Stimulated activated naive CD8-positive, alpha-beta T cell treated with anti-CD3 and anti-CD28 coated beads, Interleukin-15, Interleukin-2, amounts not matched to agents 100 ng/mL and 50 ng/mL, for 24 hours (primary cell): Measurements from ENCODE around the gene UBE4A.

ENCODE experiments used
- H3K27ac Mint-ChIP-seq: one replicate; pipeline ENCODE4 v1.8.0; 2021; ENCODE audit warnings: mild to moderate bottlenecking, mixed read lengths
- H3K27me3 Mint-ChIP-seq: one replicate; pipeline ENCODE4 v1.8.0; 2021; ENCODE audit warnings: mixed read lengths
- H3K36me3 Mint-ChIP-seq: one replicate; pipeline ENCODE4 v1.8.0; 2021; ENCODE audit warnings: low read depth, mixed read lengths
- H3K4me1 Mint-ChIP-seq: one replicate; pipeline ENCODE4 v1.8.0; 2021; ENCODE audit warnings: low read depth, mixed read lengths
- H3K4me3 Mint-ChIP-seq: one replicate; pipeline ENCODE4 v1.8.0; 2021; ENCODE audit warnings: mild to moderate bottlenecking, mixed read lengths
- H3K9me3 Mint-ChIP-seq: one replicate; pipeline ENCODE4 v1.8.0; 2021; ENCODE audit warnings: mixed read lengths

UBE4A gene

GRCh38 chr11:118325283-118325682, 34.1 kb upstream of the UBE4A start:
- H3K4me1 Mint-ChIP-seq: peaks cover 39% of the 10 kb centered on the region
- peaks cover 3% of the 10 kb centered on the region for H3K36me3 Mint-ChIP-seq
- no peak overlapping the region for H3K27ac Mint-ChIP-seq
- no peaks in the 10 kb centered on the region for H3K27me3 Mint-ChIP-seq
- no peak overlapping the region for H3K4me3 Mint-ChIP-seq
- peaks cover 2% of the 10 kb centered on the region for H3K9me3 Mint-ChIP-seq

DNA sequence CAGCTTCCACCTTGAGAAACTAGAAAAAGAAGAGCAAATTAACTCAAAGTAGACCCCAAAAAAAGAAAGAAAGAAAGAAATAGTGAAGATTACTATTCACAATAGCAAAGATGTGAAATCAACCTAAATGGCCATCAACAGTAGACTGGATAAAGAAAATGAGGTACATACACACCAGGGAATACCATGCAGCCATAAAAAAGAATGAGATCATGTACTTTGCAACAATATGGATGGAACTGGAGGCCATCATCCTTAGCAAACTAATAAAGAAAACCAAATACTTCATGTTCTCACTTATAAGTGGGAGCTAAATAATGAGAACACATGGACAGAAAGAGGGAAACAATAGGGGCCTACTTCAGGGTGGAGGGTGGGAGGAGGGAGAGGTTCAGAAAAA, 30.7 kb upstream of the UBE4A start:
- no peaks in the 10 kb centered on the region for H3K9me3 Mint-ChIP-seq
- H3K36me3 Mint-ChIP-seq: peaks cover 3% of the 10 kb centered on the region
- peaks cover 19% of the 10 kb centered on the region for H3K4me1 Mint-ChIP-seq
- H3K27me3 Mint-ChIP-seq: no peaks in the 10 kb centered on the region
- peak overlapping the region; percentile 22 for H3K27ac Mint-ChIP-seq
- H3K4me3 Mint-ChIP-seq: no peak overlapping the region

GRCh38 chr11:118334745-118335144, 24.7 kb upstream of the UBE4A start:
- H3K4me1 Mint-ChIP-seq: peaks cover 47% of the 10 kb centered on the region
- H3K9me3 Mint-ChIP-seq: no peaks in the 10 kb centered on the region
- H3K36me3 Mint-ChIP-seq: peaks cover 27% of the 10 kb centered on the region
- peak overlapping the region; percentile 85 for H3K27ac Mint-ChIP-seq
- H3K27me3 Mint-ChIP-seq: no peaks in the 10 kb centered on the region
- H3K4me3 Mint-ChIP-seq: peak overlapping the region; percentile 59

- Mint-ChIP-seq H3K27ac (peak overlapping the region; percentile 98), H3K4me3 (peak overlapping the region; percentile 89), H3K9me3 (no peaks in the 10 kb centered on the region), H3K36me3 (peaks cover 49% of the 10 kb centered on the region), H3K27me3 (no peaks in the 10 kb centered on the region), H3K4me1 (peaks cover 49% of the 10 kb centered on the region)
Observed at GRCh38 chr11:118338637-118339061, 20.8 kb upstream of the UBE4A start.

DNA sequence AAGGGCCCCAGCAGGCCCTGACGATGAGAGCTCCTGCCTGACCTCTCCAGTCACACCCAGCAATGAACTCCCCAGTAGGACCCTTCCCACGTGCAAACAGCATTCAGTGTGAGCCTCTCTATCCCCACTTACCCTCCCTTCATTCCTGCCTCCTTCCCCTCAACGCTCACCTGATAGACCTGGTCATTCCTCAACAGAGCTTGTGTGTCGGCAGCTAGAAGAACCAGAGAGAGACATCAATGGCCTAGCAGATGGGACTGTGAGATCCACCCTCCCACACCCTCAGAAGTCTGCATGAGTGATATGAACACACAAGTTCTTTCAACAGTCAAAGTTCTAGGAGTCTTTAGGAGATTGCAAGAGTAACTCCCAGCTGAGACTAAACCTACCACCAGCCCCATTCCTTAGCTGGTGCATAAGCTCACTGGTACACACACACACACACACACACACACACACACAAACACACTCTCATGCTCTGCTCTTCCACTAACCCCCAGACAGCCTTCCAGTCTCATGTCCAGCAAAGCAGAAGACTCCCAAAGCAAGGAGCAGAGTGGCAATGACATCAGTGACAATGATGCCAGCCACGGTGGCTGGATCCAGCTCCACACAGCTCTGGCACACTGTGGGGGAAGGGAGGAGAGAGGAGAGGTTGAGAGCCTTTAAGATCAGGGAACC, 20.0 kb upstream of the UBE4A start:
- peak overlapping the region; percentile 98 for H3K27ac Mint-ChIP-seq

GRCh38 chr11:118340449-118340848, 19.0 kb upstream of the UBE4A start:
- peak overlapping the region; percentile 98 for H3K27ac Mint-ChIP-seq
- no peaks in the 10 kb centered on the region for H3K9me3 Mint-ChIP-seq
- no peaks in the 10 kb centered on the region for H3K27me3 Mint-ChIP-seq
- peaks cover 50% of the 10 kb centered on the region for H3K4me1 Mint-ChIP-seq
- H3K4me3 Mint-ChIP-seq: peak overlapping the region; percentile 89
- H3K36me3 Mint-ChIP-seq: peaks cover 57% of the 10 kb centered on the region

More for the DNA sequence above, 20.0 kb upstream of the UBE4A start:
- no peaks in the 10 kb centered on the region for H3K27me3 Mint-ChIP-seq
- H3K4me3 Mint-ChIP-seq: peak overlapping the region; percentile 89
- H3K36me3 Mint-ChIP-seq: peaks cover 49% of the 10 kb centered on the region
- H3K4me1 Mint-ChIP-seq: peaks cover 51% of the 10 kb centered on the region
- H3K9me3 Mint-ChIP-seq: no peaks in the 10 kb centered on the region

- Mint-ChIP-seq H3K9me3 (no peaks in the 10 kb centered on the region), H3K27ac (peak overlapping the region; percentile 98), H3K4me1 (peaks cover 55% of the 10 kb centered on the region), H3K27me3 (no peaks in the 10 kb centered on the region), H3K36me3 (peaks cover 61% of the 10 kb centered on the region), H3K4me3 (peak overlapping the region; percentile 89)
Observed at GRCh38 chr11:118341261-118341660, 18.1 kb upstream of the UBE4A start.

- H3K4me1 Mint-ChIP-seq: peaks cover 57% of the 10 kb centered on the region
- peaks cover 60% of the 10 kb centered on the region for H3K36me3 Mint-ChIP-seq
- no peaks in the 10 kb centered on the region for H3K27me3 Mint-ChIP-seq
- peak overlapping the region; percentile 98 for H3K27ac Mint-ChIP-seq
- H3K4me3 Mint-ChIP-seq: peak overlapping the region; percentile 89
- no peaks in the 10 kb centered on the region for H3K9me3 Mint-ChIP-seq
Observed at GRCh38 chr11:118341815-118342489, 17.4 kb upstream of the UBE4A start.

- H3K27ac Mint-ChIP-seq: peak within 1 kb of the TSS; percentile 98
- peaks cover 60% of the 10 kb centered on the region for H3K36me3 Mint-ChIP-seq
- no peaks in the 10 kb centered on the region for H3K27me3 Mint-ChIP-seq
- peak within 1 kb of the TSS; percentile 89 for H3K4me3 Mint-ChIP-seq
- H3K4me1 Mint-ChIP-seq: peaks cover 63% of the 10 kb centered on the region
- no peaks in the 10 kb centered on the region for H3K9me3 Mint-ChIP-seq
Observed at GRCh38 chr11:118342503-118343161, 16.8 kb upstream of the UBE4A start, which contains the start of gene CD3D. Gene CD3D, minus strand, starts transcription at chr11:118342705. Its CDS starts 98 bp downstream, at chr11:118342607.

DNA sequence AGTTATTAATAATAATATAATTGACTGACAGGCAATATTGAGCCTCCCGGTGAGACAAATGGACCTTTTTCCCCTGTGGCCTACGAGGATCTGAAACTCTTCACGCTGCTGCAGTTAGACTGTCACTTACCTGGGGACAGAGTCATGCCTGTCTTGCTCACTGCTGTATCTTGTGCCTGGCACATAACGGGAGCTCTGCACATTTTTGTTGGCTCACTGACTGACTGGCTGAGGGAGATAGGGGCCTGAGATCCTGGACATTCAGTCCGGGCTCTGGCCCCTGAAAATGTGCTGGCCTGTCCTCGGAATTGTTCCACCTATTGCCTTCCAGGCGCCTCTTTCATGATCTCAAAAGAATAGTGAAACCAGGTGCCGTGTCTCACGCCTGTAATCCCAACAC, 16.2 kb upstream of the UBE4A start:
- H3K9me3 Mint-ChIP-seq: no peaks in the 10 kb centered on the region
- peaks cover 65% of the 10 kb centered on the region for H3K4me1 Mint-ChIP-seq
- H3K36me3 Mint-ChIP-seq: peaks cover 54% of the 10 kb centered on the region
- H3K4me3 Mint-ChIP-seq: peak overlapping the region; percentile 89
- no peaks in the 10 kb centered on the region for H3K27me3 Mint-ChIP-seq
- H3K27ac Mint-ChIP-seq: peak overlapping the region; percentile 98

DNA sequence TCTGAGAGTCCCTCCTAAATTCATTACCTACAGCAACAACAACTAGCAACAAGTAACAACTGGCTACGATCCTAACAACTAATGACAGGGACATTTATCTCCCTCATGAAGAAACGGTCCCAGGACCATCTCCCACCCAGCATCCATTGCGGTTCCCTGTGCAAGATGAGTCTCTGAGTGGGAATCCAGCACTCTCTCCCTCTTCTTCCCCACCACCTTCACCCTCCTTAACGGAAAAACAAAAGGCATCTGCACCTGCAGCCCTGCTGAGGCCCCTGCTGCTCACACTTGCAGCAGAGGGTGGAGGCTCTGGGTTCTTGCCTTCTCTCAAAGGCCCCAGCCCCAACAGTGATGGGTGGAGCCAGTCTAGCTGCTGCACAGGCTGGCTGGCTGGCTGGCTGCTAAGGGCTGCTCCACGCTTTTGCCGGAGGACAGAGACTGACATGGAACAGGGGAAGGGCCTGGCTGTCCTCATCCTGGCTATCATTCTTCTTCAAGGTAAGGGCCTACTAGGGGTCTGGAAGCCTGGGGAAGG, 15.4 kb upstream of the UBE4A start, which contains the start of gene CD3G:
CD3G (plus strand) TSS at position 364 of the 535 bp plus-strand sequence; CDS start at position 444, 80 bp downstream.
- peaks cover 54% of the 10 kb centered on the region for H3K36me3 Mint-ChIP-seq
- H3K27me3 Mint-ChIP-seq: no peaks in the 10 kb centered on the region
- peaks cover 65% of the 10 kb centered on the region for H3K4me1 Mint-ChIP-seq
- H3K27ac Mint-ChIP-seq: peak within 1 kb of the TSS; percentile 98
- no peaks in the 10 kb centered on the region for H3K9me3 Mint-ChIP-seq
- H3K4me3 Mint-ChIP-seq: peak within 1 kb of the TSS; percentile 89

- Mint-ChIP-seq H3K36me3 (peaks cover 62% of the 10 kb centered on the region), H3K27me3 (no peaks in the 10 kb centered on the region), H3K4me3 (no peak overlapping the region), H3K27ac (peak overlapping the region; percentile 64), H3K4me1 (peaks cover 58% of the 10 kb centered on the region), H3K9me3 (no peaks in the 10 kb centered on the region)
Observed at GRCh38 chr11:118349475-118349874, 9.9 kb upstream of the UBE4A start.

GRCh38 chr11:118353084-118353710, 6.2 kb upstream of the UBE4A start:
- Mint-ChIP-seq H3K27ac (peak overlapping the region; percentile 72), H3K36me3 (peaks cover 45% of the 10 kb centered on the region)

GRCh38 chr11:118358071-118358470, 1.3 kb upstream of the UBE4A start:
- Mint-ChIP-seq H3K27ac (peak overlapping the region; percentile 38), H3K36me3 (peaks cover 24% of the 10 kb centered on the region), H3K9me3 (no peaks in the 10 kb centered on the region), H3K27me3 (no peaks in the 10 kb centered on the region), H3K4me3 (no peak overlapping the region), H3K4me1 (peaks cover 48% of the 10 kb centered on the region)

More at GRCh38 chr11:118353084-118353710, 6.2 kb upstream of the UBE4A start:
- Mint-ChIP-seq H3K4me3 (no peak overlapping the region), H3K9me3 (no peaks in the 10 kb centered on the region), H3K4me1 (peaks cover 25% of the 10 kb centered on the region), H3K27me3 (no peaks in the 10 kb centered on the region)
